Measurements from ENCODE around the gene MAGI2.

- TF ChIP-seq CTCF (IDR thresholded peaks at IDR 0.05 in 4 of 5, conservative IDR thresholded peaks at IDR 0.05 in 1 of 5) (no peak), POLR2A (IDR thresholded peaks at IDR 0.05) (no peak)
These were observed 1246.2 kb downstream of the MAGI2 start for GRCh38 chr7:78207269-78207668.
